ENCODE measurements around the gene DIPK2A. TPM values are rescaled to one million over a fixed set of nuclear protein-coding genes. Genes with fewer than 3 reads are reported as not detected.

The DIPK2A gene
- total RNA-seq, 2 donors from 2014 or later, result 40.5 to 42.5 TPM

- 98 to 100% methylated on average over 2 of the region's 2 CpGs for WGBS, 2 experiments (ENCODE audit: insufficient coverage in 1 of 2, insufficient read length in 1 of 2)
- H3K36me3 ChIP-seq (ENCODE audit: control insufficient read depth, insufficient read depth, low read length), result peaks cover 7% of the 10 kb centered on the region
- no peaks in the 10 kb centered on the region for H3K4me1 ChIP-seq (ENCODE audit: control insufficient read depth, insufficient read depth, low read length)
- H3K4me1 Mint-ChIP-seq, result peaks cover 40% of the 10 kb centered on the region
- H3K27ac ChIP-seq (ENCODE audit: low read depth, low read length), result no peak overlapping the region
- H3K27ac Mint-ChIP-seq, result no peak overlapping the region
- no peaks in the 10 kb centered on the region for H3K27me3 ChIP-seq (ENCODE audit: control insufficient read depth, insufficient read depth, low read length, poor library complexity, severe bottlenecking)
- H3K9me3 ChIP-seq (ENCODE audit: control insufficient read depth, low read length), result peaks cover 11% of the 10 kb centered on the region
- DNase-seq, result no peak
- TF ChIP-seq CTCF (conservative IDR thresholded peaks at IDR 0.05), result no peak
- peaks cover 24% of the 10 kb centered on the region for H3K36me3 Mint-ChIP-seq (ENCODE audit: low read depth)
- no peaks in the 10 kb centered on the region for H3K27me3 Mint-ChIP-seq (ENCODE audit: insufficient read depth)
- no peak overlapping the region for H3K4me3 ChIP-seq (ENCODE audit: low read length)
- peaks cover 11% of the 10 kb centered on the region for H3K9me3 Mint-ChIP-seq
- no peak overlapping the region for H3K9ac ChIP-seq (ENCODE audit: extremely low read depth, low read length, poor library complexity, severe bottlenecking)
- H3K4me3 Mint-ChIP-seq, result no peak overlapping the region
Measured at GRCh38 chr3:143979813-143980212, 8.2 kb downstream of the DIPK2A start.

GRCh38 chr3:143988306-143988705 lies 16.7 kb downstream of the DIPK2A start:
- no peaks in the 10 kb centered on the region for H3K27me3 Mint-ChIP-seq (ENCODE audit: insufficient read depth)
- DNase-seq, result no peak
- H3K4me3 Mint-ChIP-seq, result no peak overlapping the region
- TF ChIP-seq CTCF (conservative IDR thresholded peaks at IDR 0.05), result no peak
- H3K36me3 Mint-ChIP-seq (ENCODE audit: low read depth), result peaks cover 46% of the 10 kb centered on the region
- Histone ChIP-seq H3K9ac (ENCODE audit: extremely low read depth, low read length, poor library complexity, severe bottlenecking) (no peak overlapping the region), H3K27me3 (ENCODE audit: control insufficient read depth, insufficient read depth, low read length, poor library complexity, severe bottlenecking) (no peaks in the 10 kb centered on the region), H3K36me3 (ENCODE audit: control insufficient read depth, insufficient read depth, low read length) (peaks cover 39% of the 10 kb centered on the region), H3K27ac (ENCODE audit: low read depth, low read length) (no peak overlapping the region), H3K4me1 (ENCODE audit: control insufficient read depth, insufficient read depth, low read length) (no peaks in the 10 kb centered on the region), H3K4me3 (ENCODE audit: low read length) (no peak overlapping the region), H3K9me3 (ENCODE audit: control insufficient read depth, low read length) (peaks cover 8% of the 10 kb centered on the region)
- peaks cover 2% of the 10 kb centered on the region for H3K9me3 Mint-ChIP-seq
- no peak overlapping the region for H3K27ac Mint-ChIP-seq
- WGBS, 2 experiments (ENCODE audit: insufficient coverage in 1 of 2, insufficient read length in 1 of 2), result 94% methylated on average over 3 of the region's 3 CpGs
- peaks cover 34% of the 10 kb centered on the region for H3K4me1 Mint-ChIP-seq

GRCh38 chr3:143989461-143989860 lies 17.8 kb downstream of the DIPK2A start:
- TF ChIP-seq CTCF (conservative IDR thresholded peaks at IDR 0.05), result no peak
- H3K4me3 Mint-ChIP-seq, result no peak overlapping the region
- peaks cover 39% of the 10 kb centered on the region for H3K36me3 ChIP-seq (ENCODE audit: control insufficient read depth, insufficient read depth, low read length)
- H3K4me1 Mint-ChIP-seq, result peaks cover 33% of the 10 kb centered on the region
- H3K36me3 Mint-ChIP-seq (ENCODE audit: low read depth), result peaks cover 49% of the 10 kb centered on the region
- 95 to 97% methylated on average over 3 to 7 of the region's 7 CpGs for WGBS, 2 experiments (ENCODE audit: insufficient coverage in 1 of 2, insufficient read length in 1 of 2)
- H3K27ac Mint-ChIP-seq, result no peak overlapping the region
- no peak for DNase-seq
- H3K27me3 Mint-ChIP-seq (ENCODE audit: insufficient read depth), result no peaks in the 10 kb centered on the region
- H3K9me3 ChIP-seq (ENCODE audit: control insufficient read depth, low read length), result peaks cover 6% of the 10 kb centered on the region
- no peaks in the 10 kb centered on the region for H3K27me3 ChIP-seq (ENCODE audit: control insufficient read depth, insufficient read depth, low read length, poor library complexity, severe bottlenecking)
- no peak overlapping the region for H3K4me3 ChIP-seq (ENCODE audit: low read length)
- H3K4me1 ChIP-seq (ENCODE audit: control insufficient read depth, insufficient read depth, low read length), result no peaks in the 10 kb centered on the region
- no peaks in the 10 kb centered on the region for H3K9me3 Mint-ChIP-seq
- no peak overlapping the region for H3K27ac ChIP-seq (ENCODE audit: low read depth, low read length)
- H3K9ac ChIP-seq (ENCODE audit: extremely low read depth, low read length, poor library complexity, severe bottlenecking), result no peak overlapping the region
